NCI-H2029 treated with DMSO at 0.1 percent for 48 hours (cell line): ENCODE results near the gene ZNF451.

Experiments used
- DNase-seq: peaks from one replicate; lab custom pipeline; 2025; lab: John Stamatoyannopoulos, UW

The ZNF451 gene

GRCh38 chr6:57147955-57148858 lies 58.2 kb downstream of the ZNF451 start:
- no peak for DNase-seq

GRCh38 chr6:57158658-57159057 lies 68.7 kb downstream of the ZNF451 start:
- no peak for DNase-seq

- no peak for DNase-seq
Observed at GRCh38 chr6:57159127-57159526, 69.1 kb downstream of the ZNF451 start.

- DNase-seq = no peak
Observed at GRCh38 chr6:57162028-57162427, 72.0 kb downstream of the ZNF451 start.

GRCh38 chr6:57162516-57162915 lies 72.5 kb downstream of the ZNF451 start:
- DNase-seq = no peak

- DNase-seq = no peak
Observed at GRCh38 chr6:57163956-57164355, 74.0 kb downstream of the ZNF451 start.

GRCh38 chr6:57165080-57165479 lies 75.1 kb downstream of the ZNF451 start:
- no peak for DNase-seq

GRCh38 chr6:57172136-57173055 lies 82.4 kb downstream of the ZNF451 start, which contains the start of gene BAG2:
TSS of gene BAG2 (plus strand) at chr6:57172326. CDS start at chr6:57172698, 372 bp downstream.
- DNase-seq = peak; percentile 14

GRCh38 chr6:57173056-57173885 lies 83.3 kb downstream of the ZNF451 start:
- peak; percentile 18 for DNase-seq

GRCh38 chr6:57173886-57174510 lies 84.0 kb downstream of the ZNF451 start:
- no peak for DNase-seq

- no peak for DNase-seq
Observed at GRCh38 chr6:57174511-57174907, 84.5 kb downstream of the ZNF451 start.

- no peak for DNase-seq
Observed at GRCh38 chr6:57177545-57178265, 87.7 kb downstream of the ZNF451 start.

GRCh38 chr6:57180596-57180995 lies 90.6 kb downstream of the ZNF451 start:
- no peak for DNase-seq

- DNase-seq = no peak
Observed at GRCh38 chr6:57182017-57182432, 92.0 kb downstream of the ZNF451 start.

GRCh38 chr6:57183336-57183735 lies 93.3 kb downstream of the ZNF451 start:
- no peak for DNase-seq

- DNase-seq = no peak
Observed at GRCh38 chr6:57190140-57190539, 100.2 kb downstream of the ZNF451 start.

- DNase-seq = no peak
Observed at GRCh38 chr6:57193177-57193576, 103.2 kb downstream of the ZNF451 start.

GRCh38 chr6:57195457-57195856 lies 105.5 kb downstream of the ZNF451 start:
- no peak for DNase-seq

- peak; percentile 34 for DNase-seq
Observed at GRCh38 chr6:57198926-57199636, 109.1 kb downstream of the ZNF451 start.

GRCh38 chr6:57201718-57202117 lies 111.7 kb downstream of the ZNF451 start:
- DNase-seq = no peak
